ENCODE measurements around the gene FITM2.
A peak's percentile ranks its signal among the peaks of the same experiment; 100 is the strongest.

Gene FITM2

GRCh38 chr20:44310664-44311639, at the start of gene FITM2:
Gene FITM2, minus strand, starts transcription at chr20:44311202. Its CDS starts 54 bp downstream, at chr20:44311148.
- H3K9me3 ChIP-seq, result no peaks in the 10 kb centered on the region
- H3K27ac ChIP-seq, result peak within 1 kb of the TSS; percentile 69 to 70
- H3K4me1 ChIP-seq, result peaks cover 0 to 23% (median 16%) of the 10 kb centered on the region in 4 donors
- no peaks in the 10 kb centered on the region for H3K27me3 ChIP-seq
- H3K36me3 ChIP-seq, result peaks cover 0 to 12% (median 6%) of the 10 kb centered on the region in 3 donors
- peak within 1 kb of the TSS; percentile 78 to 95 for H3K4me3 ChIP-seq
- TF ChIP-seq CTCF (IDR thresholded peaks at IDR 0.05), result peak; percentile 96 to 98
- intact Hi-C loops (cut with DNase I; ENCODE audit: low total_unique reads), result loop anchor here (5.0 kb wide), 2 partner anchors 194 to 576 kb away; partner anchors contain the start of gene YWHAB
- DNase-seq, result peak; percentile 98 to 99

- intact Hi-C loops (cut with DNase I; ENCODE audit: low total_unique reads), result no loop called here
- H3K4me1 ChIP-seq, result no peaks in the 10 kb centered on the region
- H3K9me3 ChIP-seq, result no peaks in the 10 kb centered on the region
- H3K27me3 ChIP-seq, result peaks cover 0 to 27% of the 10 kb centered on the region in 2 donors
- no peak overlapping the region for H3K27ac ChIP-seq
- no peaks in the 10 kb centered on the region for H3K36me3 ChIP-seq
- no peak for TF ChIP-seq CTCF (IDR thresholded peaks at IDR 0.05)
- no peak overlapping the region for H3K4me3 ChIP-seq
- DNase-seq, result no peak
These were observed 49.2 kb upstream of the FITM2 start for GRCh38 chr20:44360221-44360620.

- no peak for DNase-seq
- no peak overlapping the region for H3K27ac ChIP-seq
- no peaks in the 10 kb centered on the region for H3K9me3 ChIP-seq
- peaks cover 0 to 38% of the 10 kb centered on the region in 2 donors for H3K27me3 ChIP-seq
- TF ChIP-seq CTCF (IDR thresholded peaks at IDR 0.05), result no peak
- no peaks in the 10 kb centered on the region for H3K4me1 ChIP-seq
- H3K36me3 ChIP-seq, result no peaks in the 10 kb centered on the region
- no peak overlapping the region for H3K4me3 ChIP-seq
- intact Hi-C loops (cut with DNase I; ENCODE audit: low total_unique reads), result no loop called here
These were observed 47.8 kb upstream of the FITM2 start for GRCh38 chr20:44358776-44359175.

GRCh38 chr20:44357555-44358125, 46.6 kb upstream of the FITM2 start:
- intact Hi-C loops (cut with DNase I; ENCODE audit: low total_unique reads), result no loop called here
- H3K27ac ChIP-seq, result no peak overlapping the region
- H3K4me1 ChIP-seq, result no peaks in the 10 kb centered on the region
- no peak for TF ChIP-seq CTCF (IDR thresholded peaks at IDR 0.05)
- no peak for DNase-seq
- no peak overlapping the region for H3K4me3 ChIP-seq
- peaks cover 0 to 42% of the 10 kb centered on the region in 2 donors for H3K27me3 ChIP-seq
- H3K9me3 ChIP-seq, result no peaks in the 10 kb centered on the region
- H3K36me3 ChIP-seq, result no peaks in the 10 kb centered on the region

GRCh38 chr20:44357020-44357419, 46.0 kb upstream of the FITM2 start:
- H3K36me3 ChIP-seq, result no peaks in the 10 kb centered on the region
- H3K4me1 ChIP-seq, result no peaks in the 10 kb centered on the region
- peaks cover 0 to 44% of the 10 kb centered on the region in 2 donors for H3K27me3 ChIP-seq
- intact Hi-C loops (cut with DNase I; ENCODE audit: low total_unique reads), result no loop called here
- no peak overlapping the region for H3K27ac ChIP-seq
- H3K4me3 ChIP-seq, result no peak overlapping the region
- no peaks in the 10 kb centered on the region for H3K9me3 ChIP-seq
- no peak for DNase-seq
- TF ChIP-seq CTCF (IDR thresholded peaks at IDR 0.05), result no peak

All from tibial artery (tissue), 4 donors.